RPMI7951 (cell line): ENCODE results near the gene FGFR2. TPM values are rescaled to one million over a fixed set of nuclear protein-coding genes. Genes with fewer than 3 reads are reported as not detected.

Source experiments
- DNase-seq: peaks from one replicate; pipeline ENCODE4 v3.0.0-alpha.2; 2012; ENCODE audit warnings: low read depth
- total RNA-seq: library from RNA; depleted of rRNA; stranded (reverse); fragments of >200 nt; shearing (Covaris generic); gene quantifications from 2 replicates; pipeline ENCODE4 v1.2.3, GENCODE V29; 2014

FGFR2 gene
- total RNA-seq, 1 experiment from 2014 or later: 0.60 TPM

DNA sequence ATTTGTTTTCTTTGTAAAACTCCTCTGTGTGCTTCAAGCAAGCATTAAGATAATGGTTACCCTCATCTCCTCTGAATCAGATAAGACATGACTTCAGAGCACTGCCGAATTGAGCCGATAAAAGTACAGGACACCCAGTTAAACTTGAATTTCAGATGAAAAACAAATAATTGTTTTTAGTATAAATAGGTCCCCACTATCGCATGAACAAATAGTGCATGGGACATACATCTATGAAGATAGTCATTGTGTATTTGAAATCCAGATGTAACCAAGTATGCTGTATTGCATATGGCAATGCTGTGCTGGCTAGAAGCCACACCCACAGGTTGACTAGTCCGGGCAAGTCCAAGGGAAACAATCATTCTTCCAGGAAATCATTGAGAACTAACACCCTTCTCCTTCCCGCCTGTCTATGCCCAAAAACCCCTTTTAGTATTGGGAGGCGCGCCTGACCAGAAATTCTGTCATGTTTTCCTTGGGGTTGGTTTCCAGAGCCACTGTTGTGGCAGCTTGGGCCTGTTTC is 12.6 kb upstream of the FGFR2 start:
- DNase-seq: no peak

DNA sequence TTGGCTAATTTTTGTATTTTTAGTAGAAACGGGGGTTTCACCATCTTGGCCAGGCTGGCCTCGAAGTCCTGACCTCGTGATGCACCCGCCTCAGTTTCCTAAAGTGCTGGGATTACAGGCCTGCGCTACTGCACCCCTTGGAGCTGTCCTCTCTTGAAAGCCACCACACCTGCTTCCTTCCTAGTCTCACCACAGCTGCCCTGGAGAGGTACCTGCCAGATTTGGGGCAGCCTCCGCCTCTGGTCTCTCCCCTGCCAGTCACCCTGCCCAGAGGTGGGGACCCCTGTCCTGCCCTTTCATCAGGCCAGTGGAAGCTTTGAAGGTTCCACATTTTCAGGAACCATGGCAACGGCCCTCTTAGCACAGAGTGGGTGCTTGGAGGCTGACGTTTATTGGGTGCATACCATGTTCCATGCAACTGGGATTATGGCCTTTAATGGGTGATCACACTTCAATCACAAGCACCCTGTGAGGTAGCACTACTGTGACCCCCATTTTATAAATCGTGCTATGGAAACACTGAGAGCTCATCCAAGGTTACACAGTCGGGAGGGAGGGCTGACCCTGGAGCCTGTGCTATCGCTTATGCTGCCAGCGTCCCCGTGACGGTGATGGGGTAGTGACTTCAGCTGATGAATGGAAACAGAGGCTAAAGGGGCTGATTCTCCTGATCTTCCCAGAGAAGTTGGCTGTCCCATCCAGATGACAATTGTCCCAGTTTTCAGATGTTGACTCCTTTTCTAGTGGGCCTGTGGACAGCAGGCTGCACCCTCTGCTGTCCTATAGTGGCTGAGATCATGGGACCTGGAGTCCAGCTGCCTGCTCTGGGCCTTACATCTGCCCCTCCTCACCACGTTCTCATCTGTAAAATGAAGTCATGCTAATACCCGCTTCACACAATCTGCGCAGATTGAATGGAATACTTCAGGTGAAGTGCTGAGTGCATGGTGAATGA is 11.5 kb upstream of the FGFR2 start:
- DNase-seq: no peak

GRCh38 chr10:121608469-121609190 is 10.4 kb upstream of the FGFR2 start:
- no peak for DNase-seq

GRCh38 chr10:121607310-121608055 is 9.2 kb upstream of the FGFR2 start:
- no peak for DNase-seq

- no peak for DNase-seq
These were observed 7.5 kb upstream of the FGFR2 start for GRCh38 chr10:121605708-121606107.

GRCh38 chr10:121601458-121601857 is 3.2 kb upstream of the FGFR2 start:
- DNase-seq: no peak

- DNase-seq: no peak
These were observed 2.4 kb upstream of the FGFR2 start for GRCh38 chr10:121600611-121601010.

GRCh38 chr10:121599947-121600346 is 1.7 kb upstream of the FGFR2 start:
- no peak for DNase-seq

DNA sequence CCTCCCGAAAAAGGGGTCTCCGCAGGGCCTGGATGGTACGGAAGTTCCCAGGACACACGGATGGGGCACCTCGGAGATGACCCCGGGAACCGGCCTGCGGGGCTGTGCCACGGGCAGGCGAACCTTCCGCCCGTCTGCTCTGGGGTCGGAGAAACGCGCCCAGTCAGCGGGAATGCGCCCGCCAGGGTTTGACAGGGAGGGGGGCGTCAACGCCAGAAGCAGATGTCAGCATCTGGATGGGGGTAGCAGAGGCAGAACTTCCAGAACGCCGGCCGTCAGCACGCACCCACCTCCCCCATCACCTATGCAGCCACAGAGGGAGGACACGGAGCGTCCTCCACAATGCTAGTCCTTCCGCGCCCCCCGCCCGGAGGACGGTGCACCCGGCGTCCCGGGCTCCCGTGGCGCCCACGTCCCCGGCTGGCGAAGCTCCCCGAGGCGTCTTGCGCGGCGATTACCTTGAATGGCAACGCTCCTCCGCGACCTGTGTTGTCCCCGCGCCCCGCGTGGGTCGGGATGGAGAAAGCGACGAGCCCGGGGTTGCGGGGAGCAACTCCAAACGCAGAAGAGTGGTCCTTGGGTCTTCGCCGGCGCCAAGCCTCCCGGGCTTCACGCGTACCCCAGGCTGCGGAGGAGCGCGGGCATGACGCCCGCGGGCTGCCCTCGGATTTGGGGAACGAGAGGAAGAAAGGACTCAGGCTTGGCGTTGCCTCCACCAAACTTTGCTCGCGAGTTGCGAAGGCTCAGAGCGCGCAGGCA is 561 bp downstream of the FGFR2 start:
- DNase-seq: no peak

- DNase-seq: no peak
These were observed 1.3 kb downstream of the FGFR2 start for GRCh38 chr10:121596689-121597503.

DNA sequence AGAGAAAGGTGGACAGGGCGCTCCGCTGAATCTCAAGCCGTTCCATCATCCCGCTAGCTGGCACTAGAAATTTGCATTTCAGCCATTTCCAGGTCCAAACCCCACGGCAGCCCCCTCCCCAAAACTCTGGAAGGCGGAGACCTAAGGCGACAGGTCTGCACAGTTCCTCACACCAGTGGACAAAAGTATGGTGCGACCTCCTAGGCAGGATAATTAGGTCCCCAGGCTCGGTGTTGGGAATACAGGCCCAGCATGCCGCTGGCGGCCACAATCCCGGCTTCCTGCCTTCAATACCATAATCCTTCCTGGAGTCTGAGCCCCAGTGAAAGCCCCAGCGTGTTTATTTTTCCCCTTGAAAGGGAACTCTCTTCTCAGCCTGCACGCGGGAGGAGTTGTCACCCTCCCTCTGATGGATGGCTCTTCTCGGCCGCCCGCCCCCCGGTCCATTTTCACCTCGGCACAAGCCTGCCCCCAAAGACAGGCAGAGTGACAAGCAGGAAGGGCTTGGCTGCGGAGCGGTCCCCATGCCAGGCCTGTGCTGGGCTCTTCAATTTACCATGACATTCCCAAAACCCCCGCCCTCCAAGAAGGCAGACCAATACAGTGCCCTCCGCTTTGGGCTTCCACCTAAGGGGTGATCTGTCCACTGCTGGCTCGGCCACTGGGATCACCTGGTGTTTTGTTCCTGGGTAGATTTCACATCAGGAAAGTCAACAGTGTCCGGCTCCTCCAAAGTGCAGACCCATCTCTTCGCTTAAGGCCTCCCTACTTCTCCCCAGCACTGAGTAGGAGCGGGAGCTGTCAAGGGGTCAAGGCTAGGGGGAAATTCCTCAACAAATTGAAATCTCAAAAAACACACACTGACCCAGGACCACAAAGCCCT is 2.2 kb downstream of the FGFR2 start:
- DNase-seq: no peak

DNA sequence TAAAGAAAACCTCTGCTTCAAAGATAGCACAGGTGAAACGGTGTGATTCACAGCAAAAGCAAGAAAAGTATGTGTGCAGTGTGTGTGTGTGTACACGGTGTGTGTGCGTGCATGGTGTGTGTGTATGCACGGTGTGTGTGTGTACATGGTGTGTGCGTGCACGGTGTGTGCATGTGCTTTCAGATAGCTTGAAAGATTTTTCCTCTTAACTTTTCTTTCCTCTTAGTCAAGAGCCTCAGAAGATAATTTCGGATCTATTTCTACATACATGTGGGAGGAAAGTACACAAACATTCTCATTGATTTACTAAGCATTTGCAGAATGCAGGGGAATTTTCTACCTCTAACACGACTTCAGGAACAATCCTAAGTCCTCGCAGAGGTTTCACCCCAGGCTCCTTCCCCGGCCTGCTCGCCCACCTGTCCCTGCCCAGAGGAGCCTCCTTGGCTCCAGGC is 2.9 kb downstream of the FGFR2 start:
- DNase-seq: no peak

GRCh38 chr10:121594623-121595350 is 3.5 kb downstream of the FGFR2 start:
- DNase-seq: no peak

GRCh38 chr10:121594076-121594475 is 4.2 kb downstream of the FGFR2 start:
- DNase-seq: no peak

GRCh38 chr10:121593281-121594075 is 4.8 kb downstream of the FGFR2 start:
- DNase-seq: no peak

GRCh38 chr10:121592155-121592890 is 5.9 kb downstream of the FGFR2 start:
- no peak for DNase-seq

DNA sequence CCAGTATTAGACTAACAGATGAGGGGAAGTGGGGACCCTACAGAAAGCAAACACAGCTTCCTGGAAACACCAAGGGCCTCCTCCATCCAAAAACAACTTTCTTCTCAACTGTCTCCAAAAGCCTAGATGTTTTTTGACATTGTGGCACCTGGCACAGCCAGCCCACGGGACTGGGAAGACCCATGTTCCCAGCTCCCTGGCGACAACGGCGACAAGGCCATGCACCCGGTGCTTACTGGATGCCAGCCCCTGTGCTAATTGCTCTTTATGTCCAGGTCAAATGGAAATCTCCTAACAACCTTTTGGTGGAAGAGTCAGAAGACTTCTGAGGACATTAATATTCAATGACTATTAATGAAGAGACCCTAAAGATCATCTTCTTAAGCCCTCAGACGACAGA is 7.1 kb downstream of the FGFR2 start:
- no peak for DNase-seq
